ENCODE measurements around the gene DCLK2.

Gene DCLK2

DNA sequence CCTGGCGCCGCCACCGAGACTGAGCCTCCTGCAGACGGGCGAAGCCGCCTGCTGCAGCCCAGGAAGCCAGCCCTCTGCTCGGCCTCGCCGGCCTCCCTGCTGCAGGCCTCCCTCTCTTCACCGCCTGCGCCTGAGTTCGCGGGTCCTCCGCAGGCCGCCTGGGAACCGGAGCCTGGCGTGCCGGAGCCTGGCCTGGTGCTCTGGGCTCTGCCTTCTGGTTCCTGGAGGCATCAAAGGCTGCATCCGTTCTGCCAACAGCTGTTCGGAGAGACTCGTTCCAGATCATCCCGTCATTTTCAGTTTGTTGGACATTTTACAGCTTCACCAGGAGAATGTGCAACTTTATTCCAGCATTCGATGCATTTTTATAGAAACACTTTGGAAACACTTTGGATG lies 178.0 kb downstream of the DCLK2 start:
- ChIA-PET CTCF (interaction anchor here (0.6 to 0.7 kb wide), 2 partner anchors 13 to 64 kb away, joined by 3 to 4 read pairs; no protein-coding TSS in a partner anchor), POLR2A (no interaction called here)
- DNase-seq (ENCODE audit: extremely low spot score), result no peak
- TF ChIP-seq FOXK2 (IDR thresholded peaks at IDR 0.05), result no peak

DNA sequence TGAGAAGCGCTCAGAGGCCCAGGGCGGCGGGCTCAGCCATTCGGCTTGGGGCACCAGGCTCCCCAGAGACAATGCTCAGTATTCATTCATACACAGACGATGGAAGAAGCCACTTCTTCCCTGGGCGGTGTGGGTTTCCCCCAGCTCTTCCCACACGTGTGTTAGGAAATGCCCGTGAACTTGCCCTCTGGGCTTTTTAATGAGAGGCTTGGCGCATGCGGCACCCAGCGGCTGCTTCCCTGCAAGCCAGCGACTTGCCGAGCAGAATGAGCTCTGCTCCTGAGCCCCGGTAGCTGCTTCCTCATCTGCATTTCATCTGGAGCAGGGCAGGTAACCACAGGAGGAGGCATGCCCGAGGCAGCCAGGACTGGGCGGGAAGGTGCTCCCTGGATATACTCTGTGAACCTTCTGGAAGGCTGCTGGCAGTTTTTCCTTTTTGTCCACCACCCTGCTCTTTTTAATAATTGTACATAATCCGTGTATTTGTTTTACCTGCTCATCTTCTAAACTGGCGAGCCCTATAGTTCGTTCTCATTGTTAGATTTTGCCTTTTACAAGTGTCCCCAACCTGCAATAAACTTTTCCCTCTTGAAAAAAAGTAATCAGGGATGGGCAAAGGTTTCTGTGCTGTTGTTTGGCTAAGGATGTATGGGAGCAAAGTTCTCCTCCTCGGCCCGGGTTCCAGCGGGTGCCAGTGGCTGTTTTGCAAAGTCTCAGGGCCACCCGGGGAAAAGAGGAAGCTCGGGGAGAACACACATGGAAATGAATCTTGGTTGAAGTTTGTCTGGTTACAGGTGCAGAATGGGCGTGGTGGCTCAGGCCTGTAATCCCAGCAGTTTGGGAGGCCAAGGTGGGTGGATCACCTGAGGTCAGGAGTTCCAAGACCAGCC lies 178.8 kb downstream of the DCLK2 start:
- ChIA-PET POLR2A (no interaction called here), CTCF (interaction anchor here (0.6 to 0.7 kb wide), 2 partner anchors 14 to 63 kb away, joined by 3 to 4 read pairs; no protein-coding TSS in a partner anchor)
- no peak for TF ChIP-seq FOXM1 (IDR thresholded peaks at IDR 0.05; ENCODE audit: borderline replicate concordance)
- no peak for TF ChIP-seq TARDBP (IDR thresholded peaks at IDR 0.05)
- no peak for TF ChIP-seq L3MBTL2 (conservative IDR thresholded peaks at IDR 0.05)
- no peak for TF ChIP-seq NFRKB (IDR thresholded peaks at IDR 0.05)
- no peak for TF ChIP-seq FOXA1 (IDR thresholded peaks at IDR 0.05)
- TF ChIP-seq SUZ12 (IDR thresholded peaks at IDR 0.05), result no peak
- no peak for TF ChIP-seq ARNT (IDR thresholded peaks at IDR 0.05)
- TF ChIP-seq ZNF384 (IDR thresholded peaks at IDR 0.05), result no peak
- no peak for TF ChIP-seq ELF4 (IDR thresholded peaks at IDR 0.05)
- TF ChIP-seq, protein P1, sequence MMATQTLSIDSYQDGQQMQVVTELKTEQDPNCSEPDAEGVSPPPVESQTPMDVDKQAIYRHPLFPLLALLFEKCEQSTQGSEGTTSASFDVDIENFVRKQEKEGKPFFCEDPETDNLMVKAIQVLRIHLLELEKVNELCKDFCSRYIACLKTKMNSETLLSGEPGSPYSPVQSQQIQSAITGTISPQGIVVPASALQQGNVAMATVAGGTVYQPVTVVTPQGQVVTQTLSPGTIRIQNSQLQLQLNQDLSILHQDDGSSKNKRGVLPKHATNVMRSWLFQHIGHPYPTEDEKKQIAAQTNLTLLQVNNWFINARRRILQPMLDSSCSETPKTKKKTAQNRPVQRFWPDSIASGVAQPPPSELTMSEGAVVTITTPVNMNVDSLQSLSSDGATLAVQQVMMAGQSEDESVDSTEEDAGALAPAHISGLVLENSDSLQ (IDR thresholded peaks at IDR 0.05), result no peak
- TF ChIP-seq FOXK2 (IDR thresholded peaks at IDR 0.05), result no peak
- DNase-seq (ENCODE audit: extremely low spot score), result no peak

DNA sequence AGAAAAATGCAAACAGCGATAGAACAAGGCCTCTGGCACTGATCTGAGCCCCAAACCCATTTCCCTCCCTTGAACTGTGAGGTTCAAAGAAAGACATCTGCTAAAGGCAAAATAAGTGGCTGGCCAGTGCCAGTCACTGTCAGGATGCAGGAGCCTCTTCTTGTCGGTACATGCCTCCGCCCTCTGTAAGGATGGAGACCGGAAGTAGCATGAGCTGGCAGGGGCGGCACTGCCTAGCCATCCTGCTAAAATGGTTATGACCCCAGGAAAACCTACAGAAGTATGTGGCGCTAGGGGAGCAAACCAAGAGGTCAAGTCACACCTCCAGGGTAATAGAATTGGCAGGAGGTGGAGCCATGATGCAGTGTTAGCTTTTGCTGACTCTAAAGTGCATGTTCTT lies 180.3 kb downstream of the DCLK2 start:
- no peak for TF ChIP-seq FOXA1 (IDR thresholded peaks at IDR 0.05)
- TF ChIP-seq, protein P1 (IDR thresholded peaks at IDR 0.05), result no peak
- CTCF ChIA-PET, result interaction anchor here (1.1 kb wide), 1 partner anchor 14 kb away, joined by 3 read pairs; no protein-coding TSS in a partner anchor
- no peak for DNase-seq (ENCODE audit: extremely low spot score)
- POLR2A ChIA-PET, result no interaction called here

DNA sequence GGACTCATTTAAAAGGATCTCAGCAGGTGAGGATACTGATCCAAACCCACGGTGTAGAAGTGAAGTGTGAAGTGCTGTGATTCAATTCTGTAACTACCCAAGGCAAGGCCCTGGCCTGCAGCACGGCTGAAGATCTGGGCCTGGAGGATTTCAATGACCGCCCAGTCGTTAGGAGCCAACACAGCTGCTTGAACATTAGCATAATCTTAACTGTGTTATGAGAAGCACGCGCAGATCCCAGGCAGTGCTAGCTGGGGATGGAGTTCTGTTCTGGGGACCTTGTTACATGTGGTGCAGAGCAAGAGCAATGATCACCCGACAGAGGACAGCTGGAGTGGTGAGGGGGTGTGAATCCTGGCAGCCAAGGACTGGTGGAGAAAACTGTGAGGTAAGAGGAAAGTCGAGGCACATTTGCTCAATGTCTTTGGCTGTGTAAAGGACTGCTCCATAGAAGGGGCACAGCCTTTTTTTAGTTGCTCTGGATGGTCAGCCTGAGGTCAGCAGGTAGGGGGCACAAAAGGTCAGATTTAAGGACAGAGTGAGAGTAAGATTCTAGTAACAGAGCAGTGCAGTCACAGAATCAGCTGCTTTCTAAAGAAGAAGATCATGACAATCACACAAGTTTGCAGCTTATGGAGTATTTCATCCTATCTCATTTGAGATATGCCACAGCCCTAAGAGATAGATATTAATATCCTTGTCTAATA lies 181.8 kb downstream of the DCLK2 start:
- POLR2A ChIA-PET, result no interaction called here
- CTCF ChIA-PET, result interaction anchor here (0.6 kb wide), 1 partner anchor 245 kb away, joined by 3 read pairs; no protein-coding TSS in a partner anchor
- no peak for DNase-seq (ENCODE audit: extremely low spot score)
- TF ChIP-seq SUZ12 (IDR thresholded peaks at IDR 0.05), result no peak
- TF ChIP-seq ZNF384 (IDR thresholded peaks at IDR 0.05), result no peak
- TF ChIP-seq NFRKB (IDR thresholded peaks at IDR 0.05), result no peak
- TF ChIP-seq FOXA1 (IDR thresholded peaks at IDR 0.05), result no peak
- no peak for TF ChIP-seq BHLHE40 (IDR thresholded peaks at IDR 0.05; ENCODE audit: borderline replicate concordance)
- TF ChIP-seq ELF4 (IDR thresholded peaks at IDR 0.05), result no peak
- no peak for TF ChIP-seq SP1 (IDR thresholded peaks at IDR 0.05)
- TF ChIP-seq L3MBTL2 (conservative IDR thresholded peaks at IDR 0.05), result no peak
- TF ChIP-seq, protein P1 (IDR thresholded peaks at IDR 0.05), result no peak

DNA sequence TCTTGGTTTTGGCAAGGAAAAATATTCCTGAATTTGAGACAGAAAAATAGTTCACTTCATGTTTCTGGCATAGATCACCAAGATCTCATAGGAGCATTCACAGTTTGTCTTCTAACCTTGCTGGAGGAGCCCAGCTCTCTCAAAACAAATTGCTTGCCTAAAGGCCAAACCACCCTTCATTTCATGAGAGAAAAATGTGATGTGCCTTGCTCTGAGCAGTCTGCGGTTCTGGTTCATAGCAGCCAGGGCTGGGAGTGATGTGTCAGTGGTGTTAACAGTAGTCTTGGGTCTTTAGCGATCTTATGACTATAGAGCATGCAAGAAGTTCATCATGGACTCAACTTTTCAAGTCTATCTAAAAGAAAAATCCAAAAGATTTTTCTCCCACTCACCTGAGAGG lies 183.3 kb downstream of the DCLK2 start:
- POLR2A ChIA-PET, result no interaction called here
- no peak for DNase-seq (ENCODE audit: extremely low spot score)
- TF ChIP-seq, protein P1 (IDR thresholded peaks at IDR 0.05), result no peak
- TF ChIP-seq L3MBTL2 (conservative IDR thresholded peaks at IDR 0.05) (no peak), FOXK2 (IDR thresholded peaks at IDR 0.05) (no peak), HDGF (IDR thresholded peaks at IDR 0.05; ENCODE audit: borderline replicate concordance) (no peak), ZNF384 (IDR thresholded peaks at IDR 0.05) (no peak), SP1 (IDR thresholded peaks at IDR 0.05) (no peak), LEF1 (IDR thresholded peaks at IDR 0.05; ENCODE audit: borderline replicate concordance) (no peak), SUZ12 (IDR thresholded peaks at IDR 0.05) (no peak)
- CTCF ChIA-PET, result no interaction called here

DNA sequence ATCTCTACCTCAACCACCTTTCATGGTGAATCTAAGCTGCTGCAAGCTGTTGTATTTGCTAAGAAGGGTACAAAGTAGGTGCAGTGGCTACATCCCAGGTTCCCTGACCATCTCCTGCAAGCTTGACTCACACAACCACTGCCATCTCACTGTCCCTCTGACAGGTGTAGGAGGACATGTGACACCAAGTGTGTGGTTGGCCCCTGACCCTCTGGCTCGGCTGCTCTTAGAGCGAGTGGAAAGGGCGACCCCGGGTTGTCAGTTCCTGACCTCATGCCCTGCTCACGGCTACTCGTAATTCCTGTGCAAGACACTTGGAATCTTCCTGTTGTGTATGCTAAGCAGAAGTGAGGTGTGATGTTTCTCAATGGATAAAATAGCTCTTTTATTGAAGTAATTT lies 184.4 kb downstream of the DCLK2 start:
- no peak for DNase-seq (ENCODE audit: extremely low spot score)
- ChIA-PET CTCF (no interaction called here), POLR2A (no interaction called here)
- no peak for TF ChIP-seq CTBP1 (IDR thresholded peaks at IDR 0.05; ENCODE audit: borderline replicate concordance)
- TF ChIP-seq FOXA1 (IDR thresholded peaks at IDR 0.05), result no peak
- TF ChIP-seq ELF4 (IDR thresholded peaks at IDR 0.05), result no peak
- TF ChIP-seq ZNF384 (IDR thresholded peaks at IDR 0.05), result no peak

Measured in HEK293T (cell line).